ENCODE measurements around the gene ANKRD11.
"Not testable (repeated sequence)": the region's sequence is repeated elsewhere in the genome, so short reads cannot be mapped to it uniquely, and the experiment has no call there.

The ANKRD11 gene

GRCh38 chr16:89476811-89477261 is 13.5 kb downstream of the ANKRD11 start:
- no peak for DNase-seq

GRCh38 chr16:89476379-89476778 is 14.0 kb downstream of the ANKRD11 start:
- no peak for DNase-seq

- peak in 1 of 3 experiments; percentile 5 for DNase-seq
Observed at GRCh38 chr16:89475144-89475543, 15.2 kb downstream of the ANKRD11 start.

- no peak for DNase-seq
Observed at GRCh38 chr16:89473791-89474414, 16.5 kb downstream of the ANKRD11 start.

GRCh38 chr16:89473136-89473712 is 17.1 kb downstream of the ANKRD11 start:
- no peak for DNase-seq

- peak in 1 of 3 experiments; percentile 4 for DNase-seq
Observed at GRCh38 chr16:89472711-89473075, 17.7 kb downstream of the ANKRD11 start.

- no peak for DNase-seq
Observed at GRCh38 chr16:89467382-89467781, 23.0 kb downstream of the ANKRD11 start.

GRCh38 chr16:89466920-89467319 is 23.4 kb downstream of the ANKRD11 start:
- DNase-seq, result no peak

GRCh38 chr16:89463312-89463711 is 27.0 kb downstream of the ANKRD11 start:
- DNase-seq, result not testable (repeated sequence)

- DNase-seq, result not testable (repeated sequence)
Observed at GRCh38 chr16:89462639-89463038, 27.7 kb downstream of the ANKRD11 start.

GRCh38 chr16:89461890-89462289 is 28.5 kb downstream of the ANKRD11 start:
- DNase-seq, result not testable (repeated sequence)

- DNase-seq, result no peak
Observed at GRCh38 chr16:89460556-89460955, 29.8 kb downstream of the ANKRD11 start.

- DNase-seq, result no peak
Observed at GRCh38 chr16:89458967-89459366, 31.4 kb downstream of the ANKRD11 start.

- no peak for DNase-seq
Observed at GRCh38 chr16:89458551-89458950, 31.8 kb downstream of the ANKRD11 start.

GRCh38 chr16:89456419-89456959 is 33.9 kb downstream of the ANKRD11 start:
- no peak for DNase-seq

GRCh38 chr16:89455692-89456091 is 34.7 kb downstream of the ANKRD11 start:
- DNase-seq, result no peak

- DNase-seq, result no peak
Observed at GRCh38 chr16:89455178-89455577, 35.2 kb downstream of the ANKRD11 start.

- DNase-seq, result not testable (repeated sequence)
Observed at GRCh38 chr16:89454378-89455125, 35.8 kb downstream of the ANKRD11 start.

GRCh38 chr16:89453501-89454321 is 36.6 kb downstream of the ANKRD11 start:
- DNase-seq, result no peak

- no peak for DNase-seq
Observed at GRCh38 chr16:89452925-89453324, 37.4 kb downstream of the ANKRD11 start.

GRCh38 chr16:89452241-89452640 is 38.1 kb downstream of the ANKRD11 start:
- DNase-seq, result no peak

GRCh38 chr16:89450537-89450936 is 39.8 kb downstream of the ANKRD11 start:
- DNase-seq, result no peak
